GM21526 (cell line): Measurements from ENCODE around the gene TMEM63C.

Experiments
- ATAC-seq: cut with Tn5 transposase; IDR thresholded peaks from one replicate; pipeline ENCODE4 v1.9.1; 2021; ENCODE audit warnings: moderate library complexity; ENCODE audit not compliant: unreplicated experiment, low FRiP score

TMEM63C gene

GRCh38 chr14:77195766-77196165 is 14.2 kb downstream of the TMEM63C start:
- ATAC-seq: no peak

GRCh38 chr14:77197988-77198387 is 16.4 kb downstream of the TMEM63C start:
- ATAC-seq: no peak

GRCh38 chr14:77198561-77198960 is 17.0 kb downstream of the TMEM63C start:
- no peak for ATAC-seq

- ATAC-seq: no peak
Measured at GRCh38 chr14:77199590-77199989, 18.0 kb downstream of the TMEM63C start.

- no peak for ATAC-seq
Measured at GRCh38 chr14:77200406-77200985, 18.9 kb downstream of the TMEM63C start.

GRCh38 chr14:77201696-77202095 is 20.1 kb downstream of the TMEM63C start:
- no peak for ATAC-seq

- no peak for ATAC-seq
Measured at GRCh38 chr14:77203611-77204458, 22.2 kb downstream of the TMEM63C start.

GRCh38 chr14:77204459-77204771 is 22.8 kb downstream of the TMEM63C start:
- no peak for ATAC-seq

GRCh38 chr14:77204907-77205306 is 23.3 kb downstream of the TMEM63C start:
- no peak for ATAC-seq

- ATAC-seq: no peak
Measured at GRCh38 chr14:77205566-77205965, 24.0 kb downstream of the TMEM63C start.

- no peak for ATAC-seq
Measured at GRCh38 chr14:77206261-77206824, 24.7 kb downstream of the TMEM63C start.

GRCh38 chr14:77206877-77207389 is 25.3 kb downstream of the TMEM63C start:
- ATAC-seq: no peak

GRCh38 chr14:77208291-77208978 is 26.8 kb downstream of the TMEM63C start:
- ATAC-seq: no peak

- no peak for ATAC-seq
Measured at GRCh38 chr14:77208979-77209318, 27.4 kb downstream of the TMEM63C start.

GRCh38 chr14:77212097-77212870 is 30.7 kb downstream of the TMEM63C start:
- ATAC-seq: no peak

GRCh38 chr14:77212943-77213678 is 31.5 kb downstream of the TMEM63C start:
- ATAC-seq: peak; percentile 78

GRCh38 chr14:77213679-77214016 is 32.0 kb downstream of the TMEM63C start:
- no peak for ATAC-seq

- ATAC-seq: no peak
Measured at GRCh38 chr14:77214216-77214615, 32.6 kb downstream of the TMEM63C start.

GRCh38 chr14:77217551-77217950 is 36.0 kb downstream of the TMEM63C start:
- no peak for ATAC-seq

GRCh38 chr14:77219591-77219990 is 38.0 kb downstream of the TMEM63C start:
- no peak for ATAC-seq
